Stromal cell of bone marrow (primary cell): Measurements from ENCODE around the gene TMEM238L.
A peak's percentile ranks its signal among the peaks of the same experiment; 100 is the strongest.
"Not testable (repeated sequence)": the region's sequence is repeated elsewhere in the genome, so short reads cannot be mapped to it uniquely, and the experiment has no call there.

Experiments used
- DNase-seq: peaks from one replicate; pipeline ENCODE4 v3.0.0-alpha.2; 2012; ENCODE audit warnings: low read depth

TMEM238L gene

DNA sequence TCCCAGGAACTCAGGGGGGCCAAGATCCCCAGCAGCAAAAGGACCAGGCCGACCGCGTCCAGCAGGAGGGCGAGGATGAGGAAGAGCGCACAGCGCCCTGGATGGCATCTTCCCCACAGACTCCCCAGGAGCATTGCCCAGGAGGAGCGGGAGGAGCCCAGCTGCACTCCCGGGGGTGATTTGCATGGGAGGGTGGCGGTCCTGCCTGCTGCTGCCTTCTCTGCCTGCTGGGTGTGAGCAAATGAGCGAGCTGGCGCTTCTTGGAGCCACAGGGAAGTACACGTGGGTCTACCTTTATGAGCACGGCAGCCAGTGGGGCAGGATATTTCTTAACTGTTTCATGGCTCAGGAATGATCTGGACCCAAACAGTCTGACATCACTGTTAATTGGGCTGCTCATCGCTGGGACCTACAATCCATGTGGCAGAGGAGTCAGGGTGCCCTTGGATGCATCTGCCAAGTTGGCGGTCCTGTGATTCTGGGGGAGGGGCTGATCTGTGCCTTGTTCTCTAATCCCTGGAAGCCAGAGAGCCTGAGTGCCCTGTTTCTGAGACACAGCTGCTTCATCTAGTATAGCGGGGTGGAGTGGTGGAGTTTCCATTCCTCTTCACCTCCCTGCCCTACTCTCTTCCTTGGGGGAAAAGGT, at the start of gene TMEM238L:
TSS of gene TMEM238L (minus strand) at position 270 of the 646 bp plus-strand sequence. CDS start at position 134, 136 bp downstream.
- no peak for DNase-seq

GRCh38 chr17:10846636-10847035, 42.7 kb upstream of the TMEM238L start:
- DNase-seq: not testable (repeated sequence)

- DNase-seq: no peak
Measured at GRCh38 chr17:10845388-10845751, 41.5 kb upstream of the TMEM238L start.

- peak; percentile 34 for DNase-seq
Measured at GRCh38 chr17:10844621-10845387, 40.9 kb upstream of the TMEM238L start.

- DNase-seq: no peak
Measured at GRCh38 chr17:10843811-10844210, 39.9 kb upstream of the TMEM238L start.

DNA sequence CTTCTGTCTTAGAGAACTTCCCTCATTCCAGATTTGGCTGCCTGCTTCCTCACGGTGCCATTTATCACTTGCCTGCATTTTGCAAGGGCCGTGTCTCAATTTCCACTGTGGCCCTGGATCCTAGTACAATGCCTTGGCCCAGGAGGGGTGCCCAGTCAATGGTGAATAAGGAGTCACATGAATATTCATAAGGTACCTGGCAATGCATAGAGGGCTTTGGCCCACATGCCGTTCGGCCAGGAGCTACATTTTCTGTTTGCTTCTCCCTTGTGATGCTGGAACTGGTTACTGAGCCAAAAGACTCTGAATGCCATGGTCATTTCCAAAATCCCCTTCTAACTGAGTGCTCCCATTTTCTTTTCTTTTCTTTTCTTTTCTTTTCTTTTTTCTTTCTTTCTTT, 38.8 kb upstream of the TMEM238L start:
- no peak for DNase-seq

DNA sequence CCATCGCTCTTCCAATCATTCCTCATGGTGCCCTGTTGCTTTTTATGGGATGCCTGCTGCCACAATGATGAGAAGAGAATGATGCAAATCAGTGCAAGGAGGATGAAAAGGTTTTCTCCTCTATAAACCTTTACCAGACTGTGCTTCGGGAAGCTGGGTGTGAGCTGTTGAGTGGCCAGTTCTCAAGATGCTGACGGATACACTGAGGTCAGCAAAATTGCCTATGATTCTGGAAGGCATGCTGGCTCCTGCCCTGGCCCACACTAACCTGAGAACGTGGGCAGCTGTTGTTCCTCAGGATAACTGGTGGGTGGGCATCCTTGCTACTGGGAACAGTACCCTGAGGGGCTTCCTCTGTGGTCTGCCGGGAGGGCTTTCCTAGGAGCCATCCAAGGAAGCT, 34.8 kb upstream of the TMEM238L start:
- DNase-seq: no peak

GRCh38 chr17:10837921-10838320, 34.0 kb upstream of the TMEM238L start, which contains the start of gene PIRT:
Gene PIRT (minus strand): TSS chr17:10838087. CDS start chr17:10825645, 12,442 bp downstream.
- no peak for DNase-seq

DNA sequence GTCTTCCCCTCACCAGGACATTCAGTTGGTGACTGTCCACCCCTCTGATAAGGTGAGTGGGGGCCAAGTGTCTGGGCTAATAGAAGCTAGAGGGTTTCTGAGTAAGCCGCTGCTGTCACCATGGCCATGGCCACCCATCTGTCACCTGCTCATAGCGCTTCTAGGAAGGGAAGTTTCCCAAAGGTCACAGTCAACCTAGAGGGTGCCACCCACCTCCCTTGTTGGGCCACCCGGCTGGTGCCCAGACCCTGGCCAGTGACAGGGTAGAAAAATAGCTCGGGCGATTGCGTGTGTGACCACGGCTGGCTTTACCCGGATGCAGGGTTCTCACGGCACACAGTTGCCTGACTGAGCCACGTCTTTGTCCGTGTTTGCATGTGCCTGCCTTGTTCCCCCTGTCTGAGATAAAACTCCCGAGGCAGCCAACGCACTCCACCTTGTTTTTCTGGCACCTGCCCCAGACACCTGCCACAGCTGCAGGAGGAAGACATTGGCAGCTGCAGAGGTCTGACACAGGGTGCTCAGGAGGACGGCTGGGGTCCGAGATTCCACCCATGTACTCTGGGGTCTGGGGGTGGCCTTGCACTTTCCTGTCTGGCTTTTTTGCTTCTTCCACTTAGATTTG, 33.2 kb upstream of the TMEM238L start:
- no peak for DNase-seq

- DNase-seq: no peak
Measured at GRCh38 chr17:10836145-10836544, 32.2 kb upstream of the TMEM238L start.

DNA sequence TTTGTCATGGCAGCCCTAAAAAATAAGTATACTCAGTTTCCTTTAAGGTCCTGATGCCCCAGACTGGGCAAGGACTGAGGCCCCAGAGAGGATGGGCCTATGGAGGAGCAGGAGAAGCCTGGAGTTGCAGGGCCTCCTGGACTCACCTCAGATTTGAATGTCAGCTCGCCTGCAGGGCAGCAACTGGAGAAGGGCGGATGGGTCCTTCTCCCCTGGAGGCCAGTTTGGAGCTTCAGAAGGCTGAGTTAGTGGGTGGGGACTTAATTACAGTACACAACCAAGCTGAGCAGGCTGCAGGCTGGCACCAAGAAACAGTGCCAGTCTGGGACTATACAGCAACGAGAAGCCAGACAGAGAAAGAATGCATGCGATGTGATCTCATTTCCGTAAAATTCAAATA, 27.8 kb upstream of the TMEM238L start:
- no peak for DNase-seq

DNA sequence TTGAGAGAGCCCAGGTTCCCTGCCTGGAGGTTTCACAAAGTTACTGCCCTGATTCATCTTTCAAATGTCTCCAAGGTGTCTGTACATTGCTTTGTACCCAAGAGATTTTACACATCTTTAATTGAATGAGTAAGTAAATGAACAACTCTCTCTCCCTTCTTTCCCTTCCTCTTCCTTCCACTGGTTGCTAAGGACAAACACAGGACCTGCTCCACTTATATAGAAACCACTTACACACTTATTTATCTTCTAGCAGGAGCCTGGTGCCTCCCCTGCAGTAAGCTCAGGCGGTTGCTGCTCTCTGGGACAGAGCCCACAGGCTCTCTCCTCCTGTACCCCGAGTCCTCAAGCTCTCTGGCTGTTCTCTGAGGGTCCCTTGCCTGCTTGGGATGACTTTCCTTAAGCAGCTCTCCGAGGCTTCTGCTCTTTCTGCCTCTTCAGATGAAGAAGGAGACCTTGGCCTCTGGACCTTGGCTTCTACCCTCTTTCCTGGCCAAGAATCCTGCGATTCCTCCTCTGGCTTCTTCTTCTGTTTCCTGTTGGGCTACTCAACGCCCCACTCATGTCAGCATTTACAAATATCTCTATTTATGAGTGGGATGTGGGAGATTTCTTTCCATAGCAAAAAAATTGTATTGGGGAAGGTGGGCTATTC, 24.1 kb upstream of the TMEM238L start:
- DNase-seq: no peak

DNA sequence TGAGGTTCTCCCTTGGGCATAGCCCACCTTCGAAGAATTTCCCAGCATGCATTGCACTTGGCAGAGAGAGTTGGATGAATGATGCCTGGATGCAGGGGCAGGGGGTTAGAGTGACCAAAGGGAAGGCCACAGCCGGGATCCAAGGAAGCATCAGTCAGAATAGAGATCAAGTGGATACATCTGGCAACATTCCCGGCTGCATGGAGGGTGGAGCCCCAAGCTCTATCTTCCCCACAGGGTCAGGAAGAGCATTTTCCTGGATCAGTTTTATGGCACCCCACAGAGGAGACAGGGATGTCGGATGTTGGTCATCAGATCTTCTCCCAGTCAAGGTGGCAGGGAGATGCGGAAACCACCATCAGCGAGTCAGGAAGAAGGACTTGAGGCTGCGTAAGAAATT, 21.0 kb upstream of the TMEM238L start:
- no peak for DNase-seq

- DNase-seq: no peak
Measured at GRCh38 chr17:10821770-10822169, 17.9 kb upstream of the TMEM238L start.

- no peak for DNase-seq
Measured at GRCh38 chr17:10821054-10821453, 17.2 kb upstream of the TMEM238L start.

GRCh38 chr17:10815319-10815718, 11.4 kb upstream of the TMEM238L start:
- no peak for DNase-seq

DNA sequence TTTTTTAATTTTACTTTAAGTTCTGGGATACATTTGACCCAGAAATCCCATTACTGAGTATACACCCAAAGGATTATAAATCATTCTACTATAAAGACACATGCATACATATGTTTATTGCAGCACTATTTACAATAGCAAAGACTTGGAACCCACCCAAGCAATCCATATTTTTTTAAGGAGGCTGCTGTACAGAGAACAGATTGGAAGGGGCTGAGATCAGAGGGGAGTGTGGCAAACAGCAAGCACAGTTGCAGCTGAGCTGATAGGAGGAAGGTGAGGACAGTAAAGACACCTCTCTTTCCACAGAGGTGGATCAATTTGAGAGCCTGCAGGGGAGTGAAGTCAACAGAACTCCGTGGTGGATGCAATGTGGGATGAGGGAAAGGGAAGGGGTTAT, 10.2 kb upstream of the TMEM238L start:
- DNase-seq: no peak

- DNase-seq: no peak
Measured at GRCh38 chr17:10812674-10813073, 8.8 kb upstream of the TMEM238L start.

GRCh38 chr17:10809605-10810004, 5.7 kb upstream of the TMEM238L start:
- no peak for DNase-seq

DNA sequence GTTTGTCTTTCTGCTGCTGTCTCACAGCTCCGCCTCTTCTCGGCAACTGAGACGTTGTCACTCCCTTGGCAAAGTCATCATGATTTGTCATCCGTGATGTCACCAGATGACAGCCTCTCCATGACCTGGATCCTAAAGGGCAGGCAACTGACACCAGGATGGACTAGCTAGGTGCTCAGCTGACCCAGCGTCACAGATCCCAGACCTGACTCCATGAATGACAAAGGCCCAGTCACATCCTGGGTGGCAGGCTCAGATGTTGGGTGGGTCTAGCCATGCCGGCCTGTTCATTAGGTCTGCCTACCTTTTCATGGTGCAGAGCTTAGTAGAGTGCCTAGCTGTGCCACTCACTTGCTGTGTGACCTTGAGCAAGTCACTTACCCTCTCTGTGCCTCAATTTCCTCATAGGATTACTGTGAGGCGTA, 3.8 kb upstream of the TMEM238L start:
- no peak for DNase-seq

DNA sequence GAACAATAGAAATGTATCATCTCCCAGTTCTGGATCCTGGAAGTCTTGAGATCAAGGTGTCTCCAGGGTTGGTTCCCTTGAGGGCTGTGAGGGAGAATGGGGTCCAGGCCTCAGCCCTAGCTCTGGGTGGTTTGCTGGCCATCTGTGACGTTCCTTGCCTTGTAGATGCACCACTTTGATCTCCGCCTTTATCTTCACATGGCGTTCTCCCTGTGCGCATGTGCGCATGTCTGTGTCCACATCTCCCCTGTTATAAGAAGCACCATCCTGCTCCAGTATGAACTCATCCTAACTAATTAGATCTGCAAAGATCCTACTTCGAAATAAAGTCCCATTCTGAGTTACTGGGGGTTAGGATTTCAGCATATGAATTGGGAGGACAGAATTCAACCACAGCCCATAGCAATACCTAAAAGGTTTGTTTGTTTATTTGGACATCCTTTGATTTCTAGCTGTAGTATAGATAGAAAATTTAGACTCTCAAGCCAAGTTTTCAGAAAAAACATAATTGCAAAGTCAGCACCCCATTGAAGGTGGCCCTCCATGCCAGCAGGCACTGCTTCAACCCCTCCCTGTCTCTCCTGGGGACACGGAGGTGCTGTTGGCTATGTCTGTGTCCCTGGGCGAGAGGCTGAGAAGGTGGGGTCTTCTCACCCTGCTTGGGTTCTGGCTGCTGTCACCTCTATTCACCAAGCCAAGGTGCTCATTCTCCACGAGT, 2.8 kb upstream of the TMEM238L start:
- no peak for DNase-seq

DNA sequence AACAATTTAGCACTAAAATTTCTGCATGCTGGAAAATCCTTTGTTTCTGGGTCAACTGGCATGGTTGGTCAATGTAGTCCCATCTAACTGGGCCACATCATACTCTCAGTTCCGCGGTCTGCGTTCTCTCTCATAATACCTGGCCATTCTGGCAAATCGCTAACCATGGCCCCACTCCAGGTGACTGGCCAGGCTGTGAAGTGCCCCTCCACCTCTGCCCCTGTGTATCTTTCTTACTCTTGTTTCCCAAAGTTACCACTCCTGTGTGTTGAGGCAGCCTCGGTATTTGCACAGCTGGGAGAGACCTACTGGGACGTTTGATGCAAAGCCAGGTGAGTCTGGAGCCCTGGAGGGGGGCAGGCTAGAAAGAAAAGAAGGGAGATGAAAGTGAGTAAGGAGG, 2.0 kb upstream of the TMEM238L start:
- no peak for DNase-seq
